SK-N-MC (cell line): ENCODE measurements around the gene CELA1.
"Not testable (repeated sequence)": the region's sequence is repeated elsewhere in the genome, so short reads cannot be mapped to it uniquely, and the experiment has no call there.

Source experiments
- EZH2 ChIP-seq: fragments of 200-600 bp; sonication (generic); IDR thresholded peaks from one replicate; pipeline ENCODE4 v1.6.1; 2017; ENCODE audit warnings: antibody characterized with exemption
- POLR2AphosphoS5 ChIP-seq: IDR thresholded peaks from 2 replicates; pipeline ENCODE4 v1.6.1; 2012; ENCODE audit warnings: mild to moderate bottlenecking, low read depth, low read length, borderline replicate concordance

- not testable (repeated sequence) for TF ChIP-seq POLR2AphosphoS5, EZH2
These were observed 52.4 kb downstream of the CELA1 start for GRCh38 chr12:51294097-51294496.
